Neutrophil (primary cell): ENCODE results near the gene RASA1.
"Not testable (repeated sequence)": the region's sequence is repeated elsewhere in the genome, so short reads cannot be mapped to it uniquely, and the experiment has no call there.

Experiments used
- H3K27ac ChIP-seq: fragments of 200-600 bp; sonication (generic); 2 replicates; pipeline ENCODE4 v1.5.1; 2016; ENCODE audit warnings: mild to moderate bottlenecking, moderate library complexity
- H3K27me3 ChIP-seq: fragments of 200-600 bp; sonication (generic); 2 replicates; pipeline ENCODE4 v1.6.0; 2016; ENCODE audit warnings: mild to moderate bottlenecking
- H3K36me3 ChIP-seq: fragments of 200-600 bp; sonication (generic); 2 replicates; pipeline ENCODE4 v1.5.1; 2017
- H3K4me1 ChIP-seq, 2 experiments: fragments of 200-600 bp in 1 of 2; sonication (generic) in 1 of 2; 1 replicate in 1 of 2; 2 replicates in 1 of 2; pipeline versions ENCODE4 v1.5.1 to v1.6.1; 2013 to 2016; ENCODE audit warnings: low read depth in 1 of 2, low read length in 1 of 2, mild to moderate bottlenecking in 1 of 2, moderate library complexity in 1 of 2; ENCODE audit not compliant: control insufficient read depth in 1 of 2, insufficient read depth in 1 of 2
- H3K4me3 ChIP-seq, 2 experiments: fragments of 200-600 bp in 1 of 2; sonication (generic) in 1 of 2; 1 replicate in 1 of 2; 2 replicates in 1 of 2; pipeline ENCODE4 v1.5.1; 2013 to 2016; ENCODE audit warnings: low read depth in 1 of 2, low read length in 1 of 2, mild to moderate bottlenecking in 1 of 2, moderate library complexity in 1 of 2
- H3K9me3 ChIP-seq: fragments of 200-600 bp; sonication (generic); 2 replicates; pipeline ENCODE4 v1.5.1; 2016
- TF ChIP-seq, protein P1 (sequence below): fragments of 200-600 bp; sonication (generic); IDR thresholded peaks from 2 replicates; pipeline ENCODE4 v1.5.1; 2016; ENCODE audit warnings: antibody characterized with exemption

Gene RASA1

DNA sequence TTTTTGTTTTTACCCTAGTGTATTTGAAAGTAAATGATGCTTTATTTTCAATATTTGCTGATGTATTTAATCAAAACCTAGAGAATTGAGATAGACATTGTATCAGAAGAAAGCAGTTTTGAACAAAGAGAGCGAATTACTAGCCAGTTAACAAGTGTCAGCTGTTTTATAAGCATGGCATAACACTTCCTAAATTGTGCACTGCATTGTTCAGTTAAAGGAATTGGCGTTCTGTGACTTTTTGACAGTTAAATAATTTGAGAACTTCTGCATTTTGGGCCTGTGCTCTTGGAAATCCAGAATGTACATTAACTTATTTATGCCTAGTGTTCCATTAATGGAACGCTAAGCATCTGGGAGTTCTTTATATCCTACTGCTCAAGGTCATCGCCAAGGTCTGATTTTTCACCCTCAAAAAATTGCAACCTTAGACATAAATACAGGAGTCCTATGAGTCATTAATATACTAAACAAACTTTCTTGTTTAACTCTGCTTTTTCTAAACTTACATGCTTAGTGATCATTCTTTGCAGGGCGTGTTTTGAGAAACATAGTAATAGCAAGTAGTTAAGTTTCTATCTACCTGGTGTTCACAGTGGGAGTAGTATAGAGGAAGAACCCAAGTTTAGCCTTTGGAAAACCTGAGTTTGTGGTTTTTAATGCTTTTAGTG lies 31.1 kb downstream of the RASA1 start:
- Histone ChIP-seq H3K9me3 (no peaks in the 10 kb centered on the region), H3K4me3 (no peak overlapping the region), H3K4me1 (peaks cover 33 to 35% of the 10 kb centered on the region in 2 experiments), H3K27ac (peak overlapping the region; percentile 86), H3K36me3 (peaks cover under 1% of the 10 kb centered on the region), H3K27me3 (no peaks in the 10 kb centered on the region)
- TF ChIP-seq, protein P1, sequence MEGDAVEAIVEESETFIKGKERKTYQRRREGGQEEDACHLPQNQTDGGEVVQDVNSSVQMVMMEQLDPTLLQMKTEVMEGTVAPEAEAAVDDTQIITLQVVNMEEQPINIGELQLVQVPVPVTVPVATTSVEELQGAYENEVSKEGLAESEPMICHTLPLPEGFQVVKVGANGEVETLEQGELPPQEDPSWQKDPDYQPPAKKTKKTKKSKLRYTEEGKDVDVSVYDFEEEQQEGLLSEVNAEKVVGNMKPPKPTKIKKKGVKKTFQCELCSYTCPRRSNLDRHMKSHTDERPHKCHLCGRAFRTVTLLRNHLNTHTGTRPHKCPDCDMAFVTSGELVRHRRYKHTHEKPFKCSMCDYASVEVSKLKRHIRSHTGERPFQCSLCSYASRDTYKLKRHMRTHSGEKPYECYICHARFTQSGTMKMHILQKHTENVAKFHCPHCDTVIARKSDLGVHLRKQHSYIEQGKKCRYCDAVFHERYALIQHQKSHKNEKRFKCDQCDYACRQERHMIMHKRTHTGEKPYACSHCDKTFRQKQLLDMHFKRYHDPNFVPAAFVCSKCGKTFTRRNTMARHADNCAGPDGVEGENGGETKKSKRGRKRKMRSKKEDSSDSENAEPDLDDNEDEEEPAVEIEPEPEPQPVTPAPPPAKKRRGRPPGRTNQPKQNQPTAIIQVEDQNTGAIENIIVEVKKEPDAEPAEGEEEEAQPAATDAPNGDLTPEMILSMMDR = no peak

DNA sequence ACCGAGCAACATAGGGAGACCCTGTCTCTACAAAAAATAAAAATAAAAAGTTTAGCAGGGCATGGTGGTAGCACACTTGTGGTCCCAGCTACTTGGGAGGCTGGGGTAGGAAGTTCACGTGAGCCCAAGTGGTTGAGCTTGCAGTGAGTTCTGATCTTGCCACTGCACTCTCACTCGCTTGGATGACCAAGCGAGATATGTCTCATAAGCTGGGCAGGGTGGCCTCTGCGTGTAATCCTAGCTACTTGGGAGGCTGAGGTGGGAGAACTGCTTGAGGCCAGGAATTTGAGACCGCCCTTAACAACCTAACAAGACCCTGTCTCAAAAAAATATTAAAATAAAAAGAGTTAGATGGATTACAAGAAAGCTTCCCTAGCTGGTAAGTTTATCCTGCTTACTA lies 32.5 kb downstream of the RASA1 start:
- Histone ChIP-seq H3K27ac (no peak overlapping the region), H3K4me3 (no peak overlapping the region), H3K4me1 (peaks cover 33 to 35% of the 10 kb centered on the region in 2 experiments), H3K9me3 (no peaks in the 10 kb centered on the region), H3K36me3 (peaks cover 6% of the 10 kb centered on the region), H3K27me3 (no peaks in the 10 kb centered on the region)
- TF ChIP-seq, protein P1 = no peak

DNA sequence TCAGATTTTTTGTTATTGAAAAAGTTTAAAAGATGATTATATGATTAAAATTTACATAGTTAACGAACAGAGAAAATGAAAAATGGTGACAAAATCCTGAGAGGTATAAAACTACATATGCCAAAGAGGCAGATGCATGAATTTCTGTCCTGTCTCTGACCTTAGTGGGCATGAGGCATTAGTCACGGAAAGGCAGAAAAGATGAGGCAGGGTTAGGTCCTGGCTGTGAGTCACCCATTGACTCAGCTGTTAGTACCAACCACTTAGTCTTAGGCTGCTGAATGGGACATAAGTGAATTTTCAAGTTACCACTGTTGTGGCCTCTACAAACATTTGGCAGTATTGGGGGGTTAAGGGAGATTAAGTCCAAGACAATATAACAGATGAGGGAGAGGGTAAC lies 33.1 kb downstream of the RASA1 start:
- no peak overlapping the region for H3K4me3 ChIP-seq
- peaks cover 30 to 31% of the 10 kb centered on the region in 2 experiments for H3K4me1 ChIP-seq
- peaks cover 11% of the 10 kb centered on the region for H3K36me3 ChIP-seq
- no peaks in the 10 kb centered on the region for H3K9me3 ChIP-seq
- TF ChIP-seq, protein P1 = no peak
- no peaks in the 10 kb centered on the region for H3K27me3 ChIP-seq
- H3K27ac ChIP-seq = no peak overlapping the region

DNA sequence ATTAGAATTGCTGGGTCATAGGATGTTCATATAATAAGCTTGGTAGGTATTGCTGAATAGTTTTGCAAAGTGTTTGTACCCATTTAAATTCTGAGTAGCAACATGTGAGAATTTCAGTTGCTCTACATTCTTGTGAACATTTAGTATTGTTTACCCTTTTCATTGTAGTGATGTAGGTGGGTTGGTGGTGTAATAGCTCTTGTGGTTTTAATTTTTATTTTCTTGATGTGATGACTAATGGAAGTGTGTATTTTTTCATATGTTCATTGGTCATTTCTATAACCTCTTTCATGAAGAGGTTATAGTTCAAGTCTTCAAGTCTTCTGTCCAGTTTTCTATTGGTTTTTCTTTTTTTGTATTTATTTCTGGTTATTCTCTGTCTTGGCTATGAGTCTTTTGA lies 34.4 kb downstream of the RASA1 start:
- TF ChIP-seq, protein P1 = no peak
- Histone ChIP-seq H3K4me3 (no peak overlapping the region), H3K36me3 (peaks cover 16% of the 10 kb centered on the region), H3K4me1 (peaks cover 22 to 26% of the 10 kb centered on the region in 2 experiments), H3K9me3 (no peaks in the 10 kb centered on the region), H3K27me3 (no peaks in the 10 kb centered on the region), H3K27ac (no peak overlapping the region)

DNA sequence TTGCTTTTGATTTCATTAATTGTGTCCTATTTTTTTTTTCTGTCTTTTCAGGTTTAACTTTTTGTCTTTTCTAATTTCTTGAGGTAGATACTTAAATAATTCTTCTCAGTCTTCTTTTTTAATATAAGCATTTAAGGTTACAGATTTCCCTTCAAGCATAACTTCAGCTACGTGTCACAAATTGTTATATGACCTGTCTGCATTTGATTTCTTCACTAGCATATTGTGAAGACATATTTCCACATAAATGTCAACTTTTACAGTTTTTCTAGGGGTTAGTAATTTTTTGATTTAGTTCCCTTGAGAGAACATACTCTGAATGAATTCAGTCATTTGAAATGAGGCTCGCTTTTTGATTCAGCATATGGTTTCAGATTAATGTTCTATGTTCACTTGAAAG lies 35.6 kb downstream of the RASA1 start:
- Histone ChIP-seq H3K9me3 (no peaks in the 10 kb centered on the region), H3K4me3 (no peak overlapping the region), H3K4me1 (peaks cover 9 to 13% of the 10 kb centered on the region in 2 experiments), H3K27ac (no peak overlapping the region), H3K36me3 (peaks cover 16% of the 10 kb centered on the region), H3K27me3 (no peaks in the 10 kb centered on the region)
- TF ChIP-seq, protein P1 = no peak

DNA sequence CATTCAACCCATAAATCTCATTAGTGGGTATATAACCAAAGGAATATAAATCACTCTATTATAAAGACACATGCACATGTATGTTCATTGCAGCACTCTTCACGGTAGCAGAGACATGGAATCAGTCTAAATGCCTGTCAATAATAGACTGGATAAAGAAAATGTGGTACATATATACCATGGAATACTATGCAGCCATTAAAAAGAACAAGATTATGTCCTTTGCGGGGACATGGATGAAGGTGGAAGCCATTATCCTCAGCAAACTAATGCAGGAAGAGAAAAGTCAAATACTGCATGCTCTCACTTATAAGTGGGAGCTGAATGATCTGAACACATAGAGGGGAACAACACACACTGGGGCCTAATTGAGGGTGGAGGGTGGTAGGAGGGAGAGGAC lies 38.4 kb downstream of the RASA1 start:
- H3K27me3 ChIP-seq, H3K9me3 ChIP-seq, H3K27ac ChIP-seq, H3K4me3 ChIP-seq, H3K4me1 ChIP-seq: not testable (repeated sequence)
- peaks cover 16% of the 10 kb centered on the region for H3K36me3 ChIP-seq
